Measurements from ENCODE around the gene ST3GAL3.

- TF ChIP-seq CTCF (IDR thresholded peaks at IDR 0.05) (no peak), POLR2A (IDR thresholded peaks at IDR 0.05) (no peak)
These were observed 244.0 kb downstream of the ST3GAL3 start for GRCh38 chr1:43951021-43951985.

Measured in Peyer's patch (tissue), 4 donors.